Prostate gland (tissue), 2 donors: ENCODE data around the gene POP5.

ENCODE experiments used
- POLR2A ChIP-seq: fragments of 450-650 bp; IDR thresholded peaks from one replicate; pipeline ENCODE4 v1.6.1; 2016; ENCODE audit warnings: antibody characterized with exemption, mild to moderate bottlenecking
- TF ChIP-seq, protein P1 (sequence below), 4 experiments: fragments of 200-600 bp in 2 of 4; fragments of 450-650 bp in 2 of 4; sonication (generic) in 2 of 4; IDR thresholded peaks; 1 replicate in 3 of 4; 2 replicates in 1 of 4; pipeline ENCODE4 v1.5.1; 2016 to 2019; ENCODE audit warnings: antibody characterized with exemption in 4 of 4, mild to moderate bottlenecking in 2 of 4, moderate library complexity in 2 of 4

DNA sequence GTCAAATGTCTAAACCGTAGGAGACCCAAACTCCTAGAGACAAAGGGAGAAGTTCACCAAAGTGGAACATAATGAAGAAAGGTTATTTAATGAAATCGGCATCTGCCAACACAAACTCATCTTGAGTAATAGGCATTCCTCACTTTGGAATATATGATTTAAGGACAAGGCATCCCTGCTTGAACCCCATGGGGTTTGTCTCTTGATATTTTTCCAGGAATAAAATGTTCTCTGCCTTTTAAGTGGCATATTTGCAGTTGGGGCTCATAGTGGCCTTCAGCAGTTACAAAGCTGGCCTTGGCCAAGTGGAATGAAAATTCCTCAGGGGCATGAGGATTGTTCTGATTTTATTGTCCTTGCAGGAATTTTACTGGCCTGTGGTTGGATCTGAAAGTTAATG lies 7.1 kb downstream of the POP5 start:
- TF ChIP-seq, protein P1, sequence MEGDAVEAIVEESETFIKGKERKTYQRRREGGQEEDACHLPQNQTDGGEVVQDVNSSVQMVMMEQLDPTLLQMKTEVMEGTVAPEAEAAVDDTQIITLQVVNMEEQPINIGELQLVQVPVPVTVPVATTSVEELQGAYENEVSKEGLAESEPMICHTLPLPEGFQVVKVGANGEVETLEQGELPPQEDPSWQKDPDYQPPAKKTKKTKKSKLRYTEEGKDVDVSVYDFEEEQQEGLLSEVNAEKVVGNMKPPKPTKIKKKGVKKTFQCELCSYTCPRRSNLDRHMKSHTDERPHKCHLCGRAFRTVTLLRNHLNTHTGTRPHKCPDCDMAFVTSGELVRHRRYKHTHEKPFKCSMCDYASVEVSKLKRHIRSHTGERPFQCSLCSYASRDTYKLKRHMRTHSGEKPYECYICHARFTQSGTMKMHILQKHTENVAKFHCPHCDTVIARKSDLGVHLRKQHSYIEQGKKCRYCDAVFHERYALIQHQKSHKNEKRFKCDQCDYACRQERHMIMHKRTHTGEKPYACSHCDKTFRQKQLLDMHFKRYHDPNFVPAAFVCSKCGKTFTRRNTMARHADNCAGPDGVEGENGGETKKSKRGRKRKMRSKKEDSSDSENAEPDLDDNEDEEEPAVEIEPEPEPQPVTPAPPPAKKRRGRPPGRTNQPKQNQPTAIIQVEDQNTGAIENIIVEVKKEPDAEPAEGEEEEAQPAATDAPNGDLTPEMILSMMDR (IDR thresholded peaks at IDR 0.05): no peak
- TF ChIP-seq POLR2A: no peak
